ENCODE measurements around the gene MTIF3. TPM values are rescaled to one million over a fixed set of nuclear protein-coding genes. Genes with fewer than 3 reads are reported as not detected.
A peak's percentile ranks its signal among the peaks of the same experiment; 100 is the strongest.

MTIF3 gene
- polyA plus RNA-seq, 1 of the 3 experiments (the other 2 are of a cell fraction) = 29.5 TPM

DNA sequence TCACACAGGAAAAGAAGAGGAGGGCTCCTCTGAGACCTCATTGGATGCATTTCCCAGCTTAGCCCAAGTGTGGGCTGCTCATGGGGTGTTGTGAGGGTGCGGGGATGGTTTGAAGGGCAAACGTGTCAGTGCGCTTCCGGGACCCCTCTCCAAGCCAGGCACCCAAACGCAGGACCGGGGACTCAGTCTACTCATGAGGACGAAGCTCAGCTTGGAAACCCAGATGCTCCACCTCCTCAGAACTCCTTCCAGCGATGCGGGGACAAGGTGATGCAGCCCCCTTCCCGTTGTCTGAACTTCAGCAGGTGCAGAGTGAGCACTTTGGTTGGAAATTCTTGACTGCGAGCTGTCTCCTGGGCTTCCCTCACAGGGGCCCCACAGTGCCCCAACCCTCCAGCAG is 33.1 kb upstream of the MTIF3 start:
- Histone ChIP-seq H3F3A (replicated peaks; ENCODE audit: insufficient read depth) (no peaks in the 10 kb centered on the region), H2AFZ (ENCODE audit: low read depth) (no peak overlapping the region), H3K4me3 (ENCODE audit: low read depth in 2 of 2, low read length in 1 of 2) (0 out of 4 replicates have a peak overlapping the region, but pooled peaks of 1 of the 2 experiments have one; percentile 24), H3K36me3 (replicated peaks in 1 of 2; ENCODE audit: control insufficient read depth in 1 of 2, insufficient read depth in 2 of 2, low read length in 1 of 2) (no peaks in the 10 kb centered on the region), H3K79me2 (ENCODE audit: insufficient read depth) (no peaks in the 10 kb centered on the region), H3K9me3 (no peaks in the 10 kb centered on the region), H3K9me2 (no peaks in the 10 kb centered on the region), H3K27me3 (ENCODE audit: insufficient read depth) (peaks cover 59% of the 10 kb centered on the region), H4K20me1 (ENCODE audit: insufficient read depth) (no peaks in the 10 kb centered on the region), H3K27ac (ENCODE audit: low read depth in 2 of 2, low read length in 1 of 2) (no peak overlapping the region), H3K9ac (no peak overlapping the region), H3K4me2 (no peak overlapping the region), H3K4me1 (ENCODE audit: control insufficient read depth in 1 of 2, insufficient read depth in 2 of 2, low read depth in 1 of 2, low read length in 1 of 2) (no peaks in the 10 kb centered on the region)
- 11% methylated on average over 6 of the region's 11 CpGs for WGBS (ENCODE audit: low lambda C conversion rate)
- CTCF ChIA-PET = interaction anchor here (1.3 to 5.6 kb wide), 2 partner anchors 121 to 343 kb away, joined by 5 to 25 read pairs; no protein-coding TSS in a partner anchor
- TF ChIP-seq, protein P1, sequence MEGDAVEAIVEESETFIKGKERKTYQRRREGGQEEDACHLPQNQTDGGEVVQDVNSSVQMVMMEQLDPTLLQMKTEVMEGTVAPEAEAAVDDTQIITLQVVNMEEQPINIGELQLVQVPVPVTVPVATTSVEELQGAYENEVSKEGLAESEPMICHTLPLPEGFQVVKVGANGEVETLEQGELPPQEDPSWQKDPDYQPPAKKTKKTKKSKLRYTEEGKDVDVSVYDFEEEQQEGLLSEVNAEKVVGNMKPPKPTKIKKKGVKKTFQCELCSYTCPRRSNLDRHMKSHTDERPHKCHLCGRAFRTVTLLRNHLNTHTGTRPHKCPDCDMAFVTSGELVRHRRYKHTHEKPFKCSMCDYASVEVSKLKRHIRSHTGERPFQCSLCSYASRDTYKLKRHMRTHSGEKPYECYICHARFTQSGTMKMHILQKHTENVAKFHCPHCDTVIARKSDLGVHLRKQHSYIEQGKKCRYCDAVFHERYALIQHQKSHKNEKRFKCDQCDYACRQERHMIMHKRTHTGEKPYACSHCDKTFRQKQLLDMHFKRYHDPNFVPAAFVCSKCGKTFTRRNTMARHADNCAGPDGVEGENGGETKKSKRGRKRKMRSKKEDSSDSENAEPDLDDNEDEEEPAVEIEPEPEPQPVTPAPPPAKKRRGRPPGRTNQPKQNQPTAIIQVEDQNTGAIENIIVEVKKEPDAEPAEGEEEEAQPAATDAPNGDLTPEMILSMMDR (IDR thresholded peaks at IDR 0.05) = no peak
- TF ChIP-seq JUND (IDR thresholded peaks at IDR 0.05) = no peak
- no peak for TF ChIP-seq MXI1 (IDR thresholded peaks at IDR 0.05; ENCODE audit: low read depth, low read length)
- no peak for TF ChIP-seq CHD2 (IDR thresholded peaks at IDR 0.05; ENCODE audit: low read length, partially characterized antibody)
- TF ChIP-seq TAF1 (IDR thresholded peaks at IDR 0.05; ENCODE audit: borderline replicate concordance, low read depth, low read length) = no peak
- no peak for TF ChIP-seq NFIC (IDR thresholded peaks at IDR 0.05; ENCODE audit: borderline replicate concordance)
- TF ChIP-seq, protein P2, sequence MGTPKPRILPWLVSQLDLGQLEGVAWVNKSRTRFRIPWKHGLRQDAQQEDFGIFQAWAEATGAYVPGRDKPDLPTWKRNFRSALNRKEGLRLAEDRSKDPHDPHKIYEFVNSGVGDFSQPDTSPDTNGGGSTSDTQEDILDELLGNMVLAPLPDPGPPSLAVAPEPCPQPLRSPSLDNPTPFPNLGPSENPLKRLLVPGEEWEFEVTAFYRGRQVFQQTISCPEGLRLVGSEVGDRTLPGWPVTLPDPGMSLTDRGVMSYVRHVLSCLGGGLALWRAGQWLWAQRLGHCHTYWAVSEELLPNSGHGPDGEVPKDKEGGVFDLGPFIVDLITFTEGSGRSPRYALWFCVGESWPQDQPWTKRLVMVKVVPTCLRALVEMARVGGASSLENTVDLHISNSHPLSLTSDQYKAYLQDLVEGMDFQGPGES (IDR thresholded peaks at IDR 0.05; ENCODE audit: low read depth, low read length) = no peak
- no peak for TF ChIP-seq YY1 (IDR thresholded peaks at IDR 0.05; ENCODE audit: low read depth)
- no peak for TF ChIP-seq EP300 (IDR thresholded peaks at IDR 0.05; ENCODE audit: borderline replicate concordance in 1 of 2, low read depth in 1 of 2, low read length in 1 of 2)
- TF ChIP-seq FOSL2 (IDR thresholded peaks at IDR 0.05; ENCODE audit: borderline replicate concordance, low read depth) = no peak
- no peak for TF ChIP-seq ELF1 (IDR thresholded peaks at IDR 0.05)
- TF ChIP-seq SIN3A (IDR thresholded peaks at IDR 0.05; ENCODE audit: borderline replicate concordance, low read depth, low read length) = no peak
- TF ChIP-seq, protein P3, sequence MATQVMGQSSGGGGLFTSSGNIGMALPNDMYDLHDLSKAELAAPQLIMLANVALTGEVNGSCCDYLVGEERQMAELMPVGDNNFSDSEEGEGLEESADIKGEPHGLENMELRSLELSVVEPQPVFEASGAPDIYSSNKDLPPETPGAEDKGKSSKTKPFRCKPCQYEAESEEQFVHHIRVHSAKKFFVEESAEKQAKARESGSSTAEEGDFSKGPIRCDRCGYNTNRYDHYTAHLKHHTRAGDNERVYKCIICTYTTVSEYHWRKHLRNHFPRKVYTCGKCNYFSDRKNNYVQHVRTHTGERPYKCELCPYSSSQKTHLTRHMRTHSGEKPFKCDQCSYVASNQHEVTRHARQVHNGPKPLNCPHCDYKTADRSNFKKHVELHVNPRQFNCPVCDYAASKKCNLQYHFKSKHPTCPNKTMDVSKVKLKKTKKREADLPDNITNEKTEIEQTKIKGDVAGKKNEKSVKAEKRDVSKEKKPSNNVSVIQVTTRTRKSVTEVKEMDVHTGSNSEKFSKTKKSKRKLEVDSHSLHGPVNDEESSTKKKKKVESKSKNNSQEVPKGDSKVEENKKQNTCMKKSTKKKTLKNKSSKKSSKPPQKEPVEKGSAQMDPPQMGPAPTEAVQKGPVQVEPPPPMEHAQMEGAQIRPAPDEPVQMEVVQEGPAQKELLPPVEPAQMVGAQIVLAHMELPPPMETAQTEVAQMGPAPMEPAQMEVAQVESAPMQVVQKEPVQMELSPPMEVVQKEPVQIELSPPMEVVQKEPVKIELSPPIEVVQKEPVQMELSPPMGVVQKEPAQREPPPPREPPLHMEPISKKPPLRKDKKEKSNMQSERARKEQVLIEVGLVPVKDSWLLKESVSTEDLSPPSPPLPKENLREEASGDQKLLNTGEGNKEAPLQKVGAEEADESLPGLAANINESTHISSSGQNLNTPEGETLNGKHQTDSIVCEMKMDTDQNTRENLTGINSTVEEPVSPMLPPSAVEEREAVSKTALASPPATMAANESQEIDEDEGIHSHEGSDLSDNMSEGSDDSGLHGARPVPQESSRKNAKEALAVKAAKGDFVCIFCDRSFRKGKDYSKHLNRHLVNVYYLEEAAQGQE (IDR thresholded peaks at IDR 0.05; ENCODE audit: low read depth, low read length) = no peak
- TF ChIP-seq FOXJ3 (CRISPR knock-in tag; IDR thresholded peaks at IDR 0.05) = no peak
- TF ChIP-seq, protein P4, sequence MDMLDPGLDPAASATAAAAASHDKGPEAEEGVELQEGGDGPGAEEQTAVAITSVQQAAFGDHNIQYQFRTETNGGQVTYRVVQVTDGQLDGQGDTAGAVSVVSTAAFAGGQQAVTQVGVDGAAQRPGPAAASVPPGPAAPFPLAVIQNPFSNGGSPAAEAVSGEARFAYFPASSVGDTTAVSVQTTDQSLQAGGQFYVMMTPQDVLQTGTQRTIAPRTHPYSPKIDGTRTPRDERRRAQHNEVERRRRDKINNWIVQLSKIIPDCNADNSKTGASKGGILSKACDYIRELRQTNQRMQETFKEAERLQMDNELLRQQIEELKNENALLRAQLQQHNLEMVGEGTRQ (IDR thresholded peaks at IDR 0.05; ENCODE audit: borderline replicate concordance, low read depth, low read length) = no peak
- no peak for TF ChIP-seq RFX5 (IDR thresholded peaks at IDR 0.05; ENCODE audit: low read length)
- DNase-seq = no peak
- POLR2A ChIA-PET = no interaction called here
